CD4-positive, CD25-positive, alpha-beta regulatory T cell (primary cell): ENCODE measurements around the gene RRAGD. TPM values are rescaled to one million over a fixed set of nuclear protein-coding genes. Genes with fewer than 3 reads are reported as not detected.

Source experiments
- ATAC-seq, 2 donors: fragments of 150-1000 bp; cut with Tn5 transposase; one replicate each; pipeline ENCODE4 v1.10.0; 2021; ENCODE audit warnings: low read depth in 2 of 2, moderate number of reproducible peaks in 2 of 2, moderate library complexity in 1 of 2
- DNase-seq, 3 donors: peaks; one replicate each; pipeline versions ENCODE4 v3.0.0 to v3.0.0-alpha.2; 2012 to 2022; ENCODE audit warnings: mixed read lengths in 1 of 3
- H3K27ac ChIP-seq: one replicate; pipeline ENCODE4 v1.7.0; 2013; ENCODE audit warnings: mild to moderate bottlenecking, low read length; ENCODE audit not compliant: insufficient read depth, poor library complexity, severe bottlenecking
- H3K27me3 ChIP-seq: one replicate; pipeline ENCODE4 v1.7.0; 2013; ENCODE audit warnings: low read length; ENCODE audit not compliant: control insufficient read depth, insufficient read depth
- H3K36me3 ChIP-seq: one replicate; pipeline ENCODE4 v1.7.0; 2013; ENCODE audit warnings: mild to moderate bottlenecking, low read length, moderate library complexity; ENCODE audit not compliant: control insufficient read depth, insufficient read depth
- H3K4me1 ChIP-seq: 2 replicates; pipeline ENCODE4 v1.7.0; 2013; ENCODE audit warnings: mild to moderate bottlenecking, low read length; ENCODE audit not compliant: insufficient read depth, control insufficient read depth, poor library complexity, severe bottlenecking
- H3K4me3 ChIP-seq: one replicate; pipeline ENCODE4 v1.7.0; 2013; ENCODE audit warnings: low read depth, mild to moderate bottlenecking, low read length, moderate library complexity
- H3K9me3 ChIP-seq, 2 experiments: 1 replicate in 1 of 2; 2 replicates in 1 of 2; pipeline ENCODE4 v1.7.0; 2013; ENCODE audit warnings: low read length in 2 of 2, mild to moderate bottlenecking in 1 of 2, moderate library complexity in 1 of 2; ENCODE audit not compliant: control insufficient read depth in 2 of 2
- H3K27ac Mint-ChIP-seq, 3 donors: one replicate each; pipeline ENCODE4 v1.8.0; 2020 to 2022; ENCODE audit warnings: mild to moderate bottlenecking in 3 of 3, mixed read lengths in 3 of 3, moderate library complexity in 2 of 3
- H3K27me3 Mint-ChIP-seq: one replicate; pipeline ENCODE4 v1.8.0; 2022; ENCODE audit warnings: mild to moderate bottlenecking, mixed read lengths
- H3K36me3 Mint-ChIP-seq: one replicate; pipeline ENCODE4 v1.8.0; 2020; ENCODE audit warnings: mixed read lengths
- H3K4me1 Mint-ChIP-seq, 4 donors: one replicate each; pipeline ENCODE4 v1.8.0; 2020 to 2022; ENCODE audit warnings: mixed read lengths in 4 of 4, mild to moderate bottlenecking in 1 of 4
- H3K4me3 Mint-ChIP-seq, 4 donors: one replicate each; pipeline ENCODE4 v1.8.0; 2020 to 2022; ENCODE audit warnings: mild to moderate bottlenecking in 4 of 4, mixed read lengths in 4 of 4, moderate library complexity in 3 of 4
- H3K9me3 Mint-ChIP-seq, 7 donors: one replicate each; pipeline ENCODE4 v1.8.0; 2020 to 2022; ENCODE audit warnings: mixed read lengths in 7 of 7, mild to moderate bottlenecking in 3 of 7, moderate library complexity in 2 of 7
- polyA plus RNA-seq, 4 donors: library from polyadenylated mRNA; unstranded; fragments of 300-500 nt; fragmentation: Illumina TruSeq; gene quantifications; one replicate each; pipeline ENCODE4 v1.2.3, GENCODE V29; 2021
- total RNA-seq: library from RNA; stranded (reverse); gene quantifications from one replicate; pipeline ENCODE4 v1.2.3, GENCODE V29; 2022

RRAGD gene
- total and polyA plus RNA-seq, 5 donors from 2014 or later = 0.17 to 1.7 (median 0.78) TPM

DNA sequence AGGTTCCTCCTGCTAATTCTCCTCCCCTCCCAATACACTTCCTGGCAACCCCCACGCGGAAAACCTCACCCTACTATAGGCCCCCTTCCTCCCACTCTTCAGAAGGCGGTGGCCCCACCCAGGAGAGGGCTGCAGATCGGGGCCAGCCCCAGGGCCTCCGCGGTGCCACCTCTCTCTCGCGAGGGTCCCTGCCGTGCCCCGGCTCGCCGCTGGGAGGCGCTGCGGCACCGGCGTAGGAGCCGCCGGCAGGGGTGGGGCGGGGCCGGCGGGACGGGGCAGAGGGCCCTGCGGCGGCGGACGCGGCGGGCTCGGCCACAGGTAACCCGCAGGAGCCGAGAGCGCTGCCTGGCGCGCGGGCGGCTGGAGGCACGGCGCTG is 20.8 kb upstream of the RRAGD start, which contains the start of gene ANKRD6:
Gene ANKRD6, plus strand, starts transcription at position 278 of the 377 bp plus-strand sequence. CDS start 133,825 bp downstream, outside the sequence.
- Mint-ChIP-seq H3K4me1 (peaks cover 5 to 21% (median 11%) of the 10 kb centered on the region in 4 donors), H3K9me3 (peaks cover 0 to 4% (median 0%) of the 10 kb centered on the region in 7 donors), H3K27ac (peak within 1 kb of the TSS in 2 of 3 donors; percentile 77 to 92), H3K4me3 (peak within 1 kb of the TSS; percentile 89 to 92 (median 91)), H3K36me3 (no peaks in the 10 kb centered on the region), H3K27me3 (peaks cover 58% of the 10 kb centered on the region)
- peaks cover 9% of the 10 kb centered on the region for H3K27me3 ChIP-seq
- H3K4me1 ChIP-seq = peaks cover 15% of the 10 kb centered on the region
- peak; percentile 70 to 78 (median 72) for DNase-seq
- no peaks in the 10 kb centered on the region for H3K36me3 ChIP-seq
- peak within 1 kb of the TSS; percentile 47 for H3K27ac ChIP-seq
- peak; percentile 94 to 96 for ATAC-seq
- H3K4me3 ChIP-seq = peak within 1 kb of the TSS; percentile 61
- no peaks in the 10 kb centered on the region for H3K9me3 ChIP-seq

DNA sequence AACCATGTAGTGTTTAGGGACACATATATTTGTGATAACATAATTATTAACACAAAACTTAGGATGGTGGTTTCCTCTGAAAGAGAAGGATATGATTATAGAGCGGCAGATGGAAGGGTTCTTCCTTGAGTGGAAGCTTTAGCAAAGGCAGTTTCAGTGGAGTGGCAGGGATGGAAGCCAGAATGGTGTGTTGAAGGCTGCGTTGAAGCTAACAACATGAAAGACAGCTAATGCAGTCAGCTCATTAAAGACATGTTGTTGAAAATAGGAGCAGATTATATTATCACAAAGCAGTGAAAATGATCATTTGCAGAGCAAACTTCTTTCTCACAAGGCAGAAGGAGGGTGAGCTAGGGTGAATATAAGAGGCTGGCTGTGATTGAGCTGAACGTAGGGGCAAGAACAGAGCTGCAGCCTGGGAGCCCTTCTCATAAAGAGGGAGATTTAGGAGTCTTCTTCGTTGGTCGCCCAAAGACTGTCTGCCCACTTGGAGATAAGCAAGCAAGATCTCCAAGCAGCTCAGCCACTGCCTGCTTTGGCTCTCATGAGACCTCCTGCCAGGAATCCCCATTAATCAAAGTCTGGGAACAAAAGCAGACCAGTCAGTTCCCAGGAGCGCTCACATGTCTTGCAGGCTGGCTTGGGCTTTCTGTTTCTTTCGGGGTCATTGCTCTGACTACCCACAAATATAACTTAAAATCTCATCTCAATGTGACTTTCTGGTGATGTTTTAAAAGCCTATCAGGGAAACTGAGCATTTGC is 18.3 kb upstream of the RRAGD start:
- H3K27ac ChIP-seq = no peak overlapping the region
- peaks cover 5 to 19% (median 11%) of the 10 kb centered on the region in 4 donors for H3K4me1 Mint-ChIP-seq
- no peak overlapping the region for H3K27ac Mint-ChIP-seq
- DNase-seq = no peak
- H3K36me3 Mint-ChIP-seq = no peaks in the 10 kb centered on the region
- no peaks in the 10 kb centered on the region for H3K9me3 ChIP-seq
- H3K9me3 Mint-ChIP-seq = peaks cover 0 to 4% (median 0%) of the 10 kb centered on the region in 7 donors
- no peak for ATAC-seq
- H3K4me3 Mint-ChIP-seq = peak overlapping the region in 1 of 4 donors; percentile 51
- peaks cover 57% of the 10 kb centered on the region for H3K27me3 Mint-ChIP-seq
- H3K4me3 ChIP-seq = no peak overlapping the region
- H3K4me1 ChIP-seq = peaks cover 15% of the 10 kb centered on the region
- peaks cover 15% of the 10 kb centered on the region for H3K27me3 ChIP-seq
- no peaks in the 10 kb centered on the region for H3K36me3 ChIP-seq

DNA sequence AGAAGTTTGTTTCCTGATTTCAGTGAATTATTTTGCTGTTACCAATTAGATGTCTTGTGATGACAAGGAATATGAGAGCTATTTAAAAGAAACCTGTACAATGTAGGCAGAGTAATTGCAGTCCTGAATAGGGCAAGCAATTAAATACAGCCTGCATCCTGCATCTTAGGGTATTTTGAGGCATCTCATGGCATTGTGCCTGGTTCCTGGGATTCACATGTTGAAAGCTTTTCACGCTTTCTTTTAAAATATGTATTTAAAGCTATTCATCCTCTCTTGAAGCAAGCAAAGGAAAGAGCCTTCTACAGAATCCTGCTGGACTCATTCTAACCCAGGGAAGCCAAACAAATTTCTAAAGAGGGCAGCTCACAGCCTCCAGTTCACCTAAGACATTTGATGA is 4.7 kb upstream of the RRAGD start:
- no peak overlapping the region for H3K4me3 ChIP-seq
- no peak overlapping the region for H3K27ac ChIP-seq
- H3K36me3 ChIP-seq = no peaks in the 10 kb centered on the region
- H3K27me3 ChIP-seq = peaks cover 26% of the 10 kb centered on the region
- H3K9me3 Mint-ChIP-seq = peaks cover 0 to 3% (median 0%) of the 10 kb centered on the region in 7 donors
- ATAC-seq (no peak), DNase-seq (no peak)
- H3K4me3 Mint-ChIP-seq = no peak overlapping the region
- H3K4me1 Mint-ChIP-seq = peaks cover 0 to 11% (median 4%) of the 10 kb centered on the region in 4 donors
- H3K27me3 Mint-ChIP-seq = peaks cover 53% of the 10 kb centered on the region
- no peaks in the 10 kb centered on the region for H3K36me3 Mint-ChIP-seq
- H3K4me1 ChIP-seq = peaks cover 11% of the 10 kb centered on the region
- no peak overlapping the region for H3K27ac Mint-ChIP-seq
- H3K9me3 ChIP-seq = no peaks in the 10 kb centered on the region

DNA sequence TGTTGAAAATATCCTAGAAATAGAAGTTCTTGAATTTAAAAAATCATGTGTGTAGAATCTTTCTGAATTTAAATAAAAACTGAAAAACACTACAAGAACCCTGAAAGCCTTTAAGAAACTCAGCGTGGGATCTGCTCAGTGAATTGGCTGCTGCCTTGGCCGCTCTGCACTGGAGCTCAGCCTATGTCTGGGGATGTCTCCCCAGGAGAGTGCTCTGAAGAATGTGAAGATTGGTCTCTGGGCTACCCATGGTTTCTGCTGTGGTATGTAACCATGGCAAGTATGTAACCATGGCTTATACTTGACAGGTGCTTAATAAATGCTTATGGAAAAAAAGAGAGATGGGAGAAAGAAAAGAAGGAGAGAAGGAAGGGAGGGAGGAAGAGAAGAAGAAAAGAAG is 3.1 kb upstream of the RRAGD start:
- H3K4me3 ChIP-seq = no peak overlapping the region
- no peaks in the 10 kb centered on the region for H3K9me3 ChIP-seq
- ATAC-seq = no peak
- H3K27me3 Mint-ChIP-seq = peaks cover 62% of the 10 kb centered on the region
- H3K27ac ChIP-seq = no peak overlapping the region
- H3K27ac Mint-ChIP-seq = no peak overlapping the region
- peaks cover 28% of the 10 kb centered on the region for H3K27me3 ChIP-seq
- no peaks in the 10 kb centered on the region for H3K36me3 Mint-ChIP-seq
- H3K4me3 Mint-ChIP-seq = peak overlapping the region in 1 of 4 donors; percentile 38
- H3K4me1 ChIP-seq = peaks cover 22% of the 10 kb centered on the region
- DNase-seq = no peak
- H3K9me3 Mint-ChIP-seq = peaks cover 0 to 3% (median 0%) of the 10 kb centered on the region in 7 donors
- H3K36me3 ChIP-seq = no peaks in the 10 kb centered on the region
- H3K4me1 Mint-ChIP-seq = peaks cover 4 to 17% (median 12%) of the 10 kb centered on the region in 4 donors

DNA sequence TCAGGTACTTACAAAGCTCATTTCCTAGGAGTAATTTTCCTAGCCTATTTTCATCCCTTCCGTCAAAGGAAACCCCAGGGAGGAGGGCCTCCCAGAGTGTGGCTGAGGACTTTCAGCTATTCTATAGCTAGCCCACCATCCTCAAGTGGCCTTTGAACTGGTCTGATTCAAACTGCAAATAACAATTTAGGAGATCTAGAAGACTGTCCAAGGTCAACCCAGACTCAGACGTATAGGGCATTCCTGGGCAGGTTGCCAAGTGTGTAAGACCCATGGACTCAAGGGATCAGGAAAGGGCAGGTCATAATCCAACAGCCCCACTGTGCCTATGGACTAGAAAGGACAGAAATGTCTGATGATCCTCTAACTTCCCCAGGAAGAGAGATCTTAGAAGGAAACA is 2.1 kb upstream of the RRAGD start:
- Mint-ChIP-seq H3K4me1 (peaks cover 4 to 17% (median 12%) of the 10 kb centered on the region in 4 donors), H3K9me3 (peaks cover 0 to 3% (median 0%) of the 10 kb centered on the region in 7 donors), H3K4me3 (peak overlapping the region in 1 of 4 donors; percentile 58), H3K36me3 (no peaks in the 10 kb centered on the region), H3K27me3 (peaks cover 71% of the 10 kb centered on the region), H3K27ac (no peak overlapping the region)
- Histone ChIP-seq H3K9me3 (no peaks in the 10 kb centered on the region), H3K4me3 (no peak overlapping the region), H3K4me1 (peaks cover 22% of the 10 kb centered on the region), H3K27ac (no peak overlapping the region), H3K36me3 (no peaks in the 10 kb centered on the region), H3K27me3 (peaks cover 32% of the 10 kb centered on the region)
- DNase-seq (no peak), ATAC-seq (no peak)

DNA sequence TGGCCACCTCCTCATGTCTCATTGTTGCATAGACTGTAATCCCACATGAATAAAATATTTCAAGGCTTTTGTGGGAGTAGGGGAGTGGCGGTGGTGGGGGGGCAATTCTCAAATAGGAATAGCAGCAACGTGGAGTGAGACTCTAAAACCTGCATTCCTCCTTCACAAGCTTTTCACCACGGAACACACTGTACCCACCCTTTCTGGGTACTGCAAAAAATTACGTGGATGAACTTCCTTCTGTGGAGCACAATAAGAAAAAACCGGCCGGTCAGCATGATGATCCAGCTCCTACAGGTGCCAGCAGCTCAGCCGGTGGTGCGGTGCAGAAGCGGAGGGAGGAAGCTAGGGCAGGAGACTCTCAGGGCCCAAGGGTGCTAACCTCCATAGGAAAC is 930 bp upstream of the RRAGD start:
- peak overlapping the region; percentile 63 to 93 (median 91) for H3K4me3 Mint-ChIP-seq
- ATAC-seq (no peak), DNase-seq (no peak)
- H3K27me3 Mint-ChIP-seq = peaks cover 74% of the 10 kb centered on the region
- no peaks in the 10 kb centered on the region for H3K36me3 Mint-ChIP-seq
- H3K27me3 ChIP-seq = peaks cover 36% of the 10 kb centered on the region
- H3K4me3 ChIP-seq = peak overlapping the region; percentile 53
- H3K36me3 ChIP-seq = no peaks in the 10 kb centered on the region
- H3K27ac Mint-ChIP-seq = peak overlapping the region in 1 of 3 donors; percentile 88
- H3K27ac ChIP-seq = no peak overlapping the region
- peaks cover 22% of the 10 kb centered on the region for H3K4me1 ChIP-seq
- peaks cover 4 to 17% (median 12%) of the 10 kb centered on the region in 4 donors for H3K4me1 Mint-ChIP-seq
- H3K9me3 ChIP-seq = no peaks in the 10 kb centered on the region
- peaks cover 0 to 3% (median 0%) of the 10 kb centered on the region in 7 donors for H3K9me3 Mint-ChIP-seq

DNA sequence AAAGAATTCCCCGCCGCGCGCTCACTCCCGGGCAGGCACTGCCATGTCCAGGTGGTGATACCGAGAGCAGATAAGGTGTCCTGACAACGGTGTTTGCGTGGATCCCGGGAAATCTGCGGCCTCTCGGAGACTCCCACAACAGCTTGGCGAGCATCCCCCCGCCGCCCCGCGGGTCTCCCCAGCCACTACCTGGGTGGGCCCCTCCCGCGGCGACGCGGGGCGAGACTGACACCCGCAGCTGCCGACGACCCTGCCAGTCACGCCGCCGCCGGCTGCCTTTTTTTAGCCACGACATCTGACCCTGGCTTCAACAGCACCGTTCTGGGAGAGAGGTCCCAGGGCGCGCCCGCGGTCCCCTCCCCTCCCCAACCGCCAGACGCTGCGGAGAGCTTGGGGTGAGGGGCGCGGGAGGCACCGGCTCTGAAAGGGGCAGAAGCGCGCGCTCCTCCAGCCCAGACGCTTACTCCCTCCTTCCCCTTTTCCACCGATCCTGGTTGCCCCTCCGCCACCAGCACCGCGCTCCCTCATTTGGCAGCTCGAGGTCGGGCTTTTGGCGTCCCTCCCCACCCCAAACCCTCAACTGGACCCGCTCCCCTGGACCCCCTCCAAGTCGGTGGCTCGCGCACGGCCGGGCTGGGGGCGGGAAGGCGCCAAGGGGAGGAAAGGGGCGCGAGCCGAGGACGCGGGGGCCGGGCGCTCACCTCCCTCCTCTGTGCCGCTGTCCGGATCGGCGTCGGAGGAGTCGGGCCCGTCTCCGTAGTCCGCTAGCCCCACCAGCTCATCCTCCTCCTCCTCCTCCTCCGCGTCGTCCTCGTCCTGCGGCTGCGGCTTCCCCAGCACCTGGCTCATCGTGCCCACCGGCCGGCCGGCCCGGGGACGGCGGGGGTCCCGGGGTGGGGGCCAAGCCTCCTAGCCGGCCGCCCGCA is 665 bp downstream of the RRAGD start:
- H3K27me3 ChIP-seq = peaks cover 28% of the 10 kb centered on the region
- H3K9me3 ChIP-seq = no peaks in the 10 kb centered on the region
- peak; percentile 2 to 40 (median 24) for DNase-seq
- Mint-ChIP-seq H3K27ac (peak overlapping the region in 2 of 3 donors; percentile 11 to 82), H3K27me3 (peaks cover 71% of the 10 kb centered on the region), H3K4me3 (peak overlapping the region; percentile 83 to 91 (median 86)), H3K4me1 (peaks cover 4 to 17% (median 12%) of the 10 kb centered on the region in 4 donors), H3K9me3 (no peaks in the 10 kb centered on the region), H3K36me3 (no peaks in the 10 kb centered on the region)
- H3K36me3 ChIP-seq = no peaks in the 10 kb centered on the region
- H3K4me3 ChIP-seq = peak overlapping the region; percentile 17
- H3K27ac ChIP-seq = no peak overlapping the region
- H3K4me1 ChIP-seq = peaks cover 22% of the 10 kb centered on the region
- peak in 1 of 2 donors; percentile 32 for ATAC-seq
